H7 (cell line): ENCODE measurements around the gene BRD3. TPM values are rescaled to one million over a fixed set of nuclear protein-coding genes. Genes with fewer than 3 reads are reported as not detected.
A peak's percentile ranks its signal among the peaks of the same experiment; 100 is the strongest.

ENCODE experiments used
- DNase-seq: peaks from one replicate; pipeline ENCODE4 v3.0.0; 2012
- H3K27me3 ChIP-seq: 2 replicates; pipeline ENCODE4 v1.6.0; 2011; ENCODE audit warnings: mild to moderate bottlenecking, low read length; ENCODE audit not compliant: control insufficient read depth, insufficient read depth
- H3K36me3 ChIP-seq: replicated peaks from 2 replicates; pipeline ENCODE4 v1.5.1; 2011; ENCODE audit warnings: low read length; ENCODE audit not compliant: control insufficient read depth, insufficient read depth
- H3K4me3 ChIP-seq: 2 replicates; pipeline ENCODE4 v1.5.1; 2011; ENCODE audit warnings: low read depth, mild to moderate bottlenecking, control low read depth, low read length, moderate library complexity; ENCODE audit not compliant: insufficient read depth
- total RNA-seq: library from RNA; depleted of rRNA; stranded (reverse); fragments of >200 nt; shearing (Covaris generic); gene quantifications from 2 replicates; pipeline ENCODE4 v1.2.3, GENCODE V29; 2014

The BRD3 gene
- total RNA-seq, 1 experiment from 2014 or later = 9.4 TPM

DNA sequence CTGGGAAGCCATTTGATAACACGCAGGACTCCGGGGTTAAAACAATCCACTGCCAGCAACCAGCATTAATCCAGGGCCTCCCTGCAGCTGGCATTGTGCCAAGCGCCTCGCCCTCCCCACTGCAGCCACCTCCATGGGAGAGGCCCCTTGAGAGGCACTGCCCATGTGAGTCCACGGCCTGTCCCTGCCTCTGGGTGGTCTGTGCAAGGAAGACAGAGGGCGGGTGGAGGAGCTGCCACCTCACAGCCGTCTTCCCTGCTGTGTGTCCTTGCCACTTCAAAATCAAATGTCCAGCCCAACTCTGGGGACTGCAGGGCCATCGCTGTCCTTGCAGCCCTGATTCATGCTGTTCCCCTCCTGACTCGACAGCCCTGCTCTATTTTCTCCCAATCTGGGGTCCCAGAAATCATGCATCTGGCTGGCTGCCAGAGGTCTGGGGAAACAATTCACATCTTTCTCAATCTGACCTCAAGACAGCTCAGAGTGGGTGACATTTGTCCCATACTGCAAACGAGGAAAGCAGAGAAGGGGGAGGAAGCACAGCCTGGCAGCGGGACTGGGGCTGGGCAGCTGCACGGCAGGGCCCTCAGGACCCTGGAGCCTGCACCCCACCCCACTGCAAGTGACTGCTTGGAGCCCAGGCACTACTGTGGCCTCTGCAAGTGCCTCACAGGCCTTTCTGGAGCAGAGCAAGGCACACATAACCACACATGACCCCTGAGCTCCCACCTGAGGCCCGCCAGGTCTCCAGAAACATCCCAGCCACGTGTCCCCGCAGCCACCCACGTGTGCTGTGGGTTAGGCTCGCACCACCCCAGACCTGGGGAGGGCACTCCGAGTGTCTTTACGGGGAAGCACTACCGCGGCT is 26.8 kb downstream of the BRD3 start:
- DNase-seq = peak; percentile 38
- Histone ChIP-seq H3K27me3 (no peaks in the 10 kb centered on the region), H3K4me3 (no peak overlapping the region), H3K36me3 (peaks cover 32% of the 10 kb centered on the region)

DNA sequence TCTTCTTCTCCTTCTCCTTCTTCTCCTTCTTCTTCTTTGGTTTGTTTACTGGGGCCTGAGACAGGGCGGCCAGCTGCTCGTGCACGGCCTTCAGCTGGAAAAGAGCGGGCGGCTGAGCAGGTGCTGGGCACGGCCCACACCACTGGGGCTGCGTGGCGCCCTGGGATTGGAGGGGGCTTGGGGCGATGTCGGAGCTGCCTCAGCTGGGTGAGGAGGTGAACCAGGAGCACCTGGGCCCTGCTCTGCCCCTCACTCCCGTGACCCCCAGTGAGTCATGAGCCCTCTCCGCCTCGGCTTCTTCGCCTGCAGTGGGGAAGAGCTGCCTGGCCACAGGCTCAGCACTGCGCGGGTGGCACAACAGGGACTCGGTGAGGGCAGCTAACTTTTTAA is 27.7 kb downstream of the BRD3 start:
- H3K36me3 ChIP-seq = peaks cover 35% of the 10 kb centered on the region
- no peak for DNase-seq

DNA sequence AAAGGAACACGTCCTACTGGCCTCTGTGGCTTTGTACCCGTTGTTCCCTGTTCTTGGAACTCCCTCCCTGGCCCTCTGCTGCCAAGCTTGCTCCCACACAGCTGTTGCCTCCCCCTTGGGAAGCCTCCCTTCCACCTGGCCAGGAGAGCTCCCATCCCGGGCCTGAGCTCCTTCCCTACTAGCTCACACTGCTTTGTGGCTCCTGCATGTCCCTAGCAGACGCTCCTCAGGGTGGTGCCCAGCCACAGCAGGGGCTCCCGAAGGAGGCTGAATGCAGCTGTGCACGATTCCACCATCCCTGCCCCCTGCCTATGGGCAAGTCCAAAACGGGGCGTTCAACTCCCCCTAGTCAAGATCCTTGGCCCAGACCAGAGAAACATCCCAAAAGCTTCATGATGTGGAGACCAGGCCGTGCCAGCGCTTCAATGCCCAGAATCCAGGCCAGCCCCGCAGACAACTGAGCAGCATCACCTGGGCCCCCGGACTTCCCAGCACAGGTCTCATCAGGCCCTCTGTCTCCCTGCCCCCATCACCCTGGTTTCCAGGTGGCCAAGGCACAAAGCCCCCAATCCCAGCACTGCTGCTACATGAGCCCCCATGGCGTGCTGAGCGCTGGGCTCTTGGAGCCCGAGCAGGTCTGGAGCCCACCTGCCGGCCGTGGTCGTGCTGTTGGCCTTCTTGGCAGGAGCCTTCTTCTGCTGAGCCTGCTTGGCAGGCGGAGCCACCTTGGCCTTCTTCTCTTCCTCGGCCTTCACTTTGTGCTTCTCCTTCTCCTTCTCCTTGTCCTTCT is 28.2 kb downstream of the BRD3 start:
- H3K4me3 ChIP-seq = no peak overlapping the region
- no peaks in the 10 kb centered on the region for H3K27me3 ChIP-seq
- H3K36me3 ChIP-seq = peaks cover 37% of the 10 kb centered on the region
- peak; percentile 42 for DNase-seq

More for the DNA sequence above, 27.7 kb downstream of the BRD3 start:
- no peak overlapping the region for H3K4me3 ChIP-seq
- H3K27me3 ChIP-seq = no peaks in the 10 kb centered on the region

DNA sequence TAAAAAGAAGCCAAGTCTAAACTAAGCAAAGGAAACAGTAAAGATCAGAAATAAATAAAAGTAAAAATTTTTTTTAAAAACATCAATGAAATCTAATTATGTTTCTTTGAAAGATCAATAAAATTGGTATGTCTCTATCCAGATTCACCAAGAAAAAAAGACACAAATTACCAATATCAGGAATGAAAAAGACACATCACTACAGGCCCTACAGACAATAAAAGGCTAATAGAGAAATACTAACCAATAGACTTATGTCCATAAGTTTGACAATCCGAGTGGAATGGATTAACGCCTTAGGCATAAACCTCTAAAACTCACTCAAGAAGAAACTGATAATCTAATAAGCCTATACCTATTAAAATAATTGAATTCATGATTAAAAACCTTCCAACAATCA is 30.2 kb downstream of the BRD3 start:
- H3K27me3 ChIP-seq = no peaks in the 10 kb centered on the region
- no peak overlapping the region for H3K4me3 ChIP-seq
- DNase-seq = no peak
- H3K36me3 ChIP-seq = peaks cover 48% of the 10 kb centered on the region

DNA sequence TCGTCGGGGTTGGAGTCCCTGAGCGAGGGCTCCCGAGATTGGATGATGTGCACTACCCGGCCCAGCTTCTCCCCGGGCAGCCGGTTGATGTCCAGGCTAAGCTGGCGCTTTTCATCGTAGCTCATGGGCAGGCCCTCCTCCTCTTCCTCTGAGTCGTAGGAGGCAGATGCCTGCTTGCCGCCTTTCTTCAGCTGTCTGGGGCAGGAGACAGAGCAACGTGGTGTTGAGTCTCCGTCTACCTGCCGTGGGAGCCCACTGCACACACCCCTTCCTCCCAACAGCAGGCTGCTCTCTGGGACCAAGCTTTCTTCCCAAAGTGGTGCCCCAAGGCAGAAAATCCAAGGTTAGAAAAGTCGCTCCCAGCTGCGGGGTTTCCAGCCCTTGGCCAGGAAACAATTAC is 31.7 kb downstream of the BRD3 start:
- DNase-seq = no peak
- Histone ChIP-seq H3K4me3 (no peak overlapping the region), H3K27me3 (no peaks in the 10 kb centered on the region), H3K36me3 (peaks cover 49% of the 10 kb centered on the region)

DNA sequence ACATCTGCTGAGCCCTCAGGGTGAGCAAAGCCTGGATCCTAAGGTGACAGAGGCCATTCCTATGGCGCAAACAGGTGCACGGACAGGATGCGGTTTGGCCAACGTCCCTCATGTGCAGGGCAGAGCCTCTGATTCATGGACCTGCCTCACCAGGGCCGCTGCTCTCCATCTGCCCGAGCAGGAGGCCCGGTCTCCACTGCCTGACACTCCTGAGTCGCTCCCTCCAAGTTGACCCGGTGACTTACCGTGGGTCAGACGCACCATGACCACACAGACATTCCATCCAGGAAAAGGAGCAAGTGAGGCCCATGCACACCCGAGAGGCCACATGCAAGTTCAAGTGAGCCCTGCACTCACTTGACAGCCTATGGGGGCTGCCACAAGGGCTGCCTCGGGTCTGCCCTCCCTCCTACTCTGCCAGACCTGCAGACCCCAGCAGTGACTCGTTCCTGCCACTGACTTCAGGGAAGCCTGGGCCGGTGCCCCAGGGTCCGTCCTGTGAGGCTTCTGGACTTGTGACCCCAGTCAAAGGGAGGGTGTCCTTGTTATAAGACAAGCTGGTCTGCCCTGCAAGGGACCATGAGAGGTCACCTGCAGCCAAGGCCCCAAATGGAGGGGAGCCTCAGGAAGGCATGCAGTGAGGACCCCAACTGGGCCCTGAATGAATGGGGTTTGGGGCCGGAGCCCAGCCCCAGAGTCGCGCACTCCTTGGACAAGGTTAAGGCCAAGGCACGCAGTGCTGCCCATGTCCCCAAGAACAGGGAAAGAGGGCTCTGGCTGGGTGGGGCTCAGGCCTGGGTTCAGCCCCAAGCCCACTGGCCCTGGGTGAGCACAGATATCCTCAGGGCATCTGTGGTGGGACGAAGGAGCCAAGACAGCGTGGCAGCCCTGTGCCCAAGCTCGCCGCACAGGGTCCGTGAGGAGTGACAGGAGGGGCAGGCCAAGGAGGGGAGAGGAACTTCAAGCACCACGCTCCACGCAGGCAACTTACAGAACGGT is 32.5 kb downstream of the BRD3 start:
- Histone ChIP-seq H3K36me3 (peaks cover 48% of the 10 kb centered on the region), H3K4me3 (no peak overlapping the region), H3K27me3 (no peaks in the 10 kb centered on the region)
- DNase-seq = no peak

DNA sequence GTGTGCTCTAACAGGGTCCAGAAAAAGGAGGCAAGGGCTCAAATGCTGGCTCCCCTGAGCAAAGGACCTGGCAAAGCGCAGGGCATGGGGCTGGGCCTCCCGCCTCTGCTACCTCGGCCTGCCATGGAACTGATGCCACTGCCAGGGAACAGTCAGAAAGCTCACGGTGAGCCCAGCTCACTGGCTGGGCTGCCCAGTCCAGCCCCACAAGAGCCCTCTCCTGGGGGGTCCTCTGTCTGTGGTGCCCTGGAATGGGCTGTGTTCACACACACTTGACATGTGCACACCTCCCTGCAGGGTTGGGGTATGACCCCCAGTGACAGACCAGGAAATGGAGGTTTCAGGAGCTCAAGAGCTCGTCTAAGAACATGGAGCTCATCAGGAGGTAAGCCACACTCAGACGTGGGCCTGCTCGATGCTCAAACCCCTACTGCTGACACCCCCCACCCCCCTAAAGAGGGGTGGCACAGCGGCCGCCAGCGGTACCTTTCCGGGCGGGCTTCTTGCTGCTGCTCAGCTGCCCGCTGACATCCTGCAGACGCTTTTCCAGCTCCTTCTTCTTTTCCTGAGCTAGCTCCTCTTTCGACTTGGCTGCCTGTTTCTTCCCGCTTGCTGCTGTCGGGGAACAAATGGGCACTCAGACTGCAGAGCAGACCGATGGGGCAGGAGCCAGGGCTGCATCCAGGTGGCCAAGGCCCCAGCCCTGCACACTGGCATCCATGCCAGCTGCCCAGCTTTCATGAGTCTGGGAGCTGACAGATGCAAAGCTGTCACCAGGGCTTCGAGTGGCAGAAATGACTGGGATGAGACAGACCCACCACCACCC is 33.4 kb downstream of the BRD3 start:
- peaks cover 41% of the 10 kb centered on the region for H3K36me3 ChIP-seq
- DNase-seq = peak; percentile 37
- no peaks in the 10 kb centered on the region for H3K27me3 ChIP-seq
- no peak overlapping the region for H3K4me3 ChIP-seq

DNA sequence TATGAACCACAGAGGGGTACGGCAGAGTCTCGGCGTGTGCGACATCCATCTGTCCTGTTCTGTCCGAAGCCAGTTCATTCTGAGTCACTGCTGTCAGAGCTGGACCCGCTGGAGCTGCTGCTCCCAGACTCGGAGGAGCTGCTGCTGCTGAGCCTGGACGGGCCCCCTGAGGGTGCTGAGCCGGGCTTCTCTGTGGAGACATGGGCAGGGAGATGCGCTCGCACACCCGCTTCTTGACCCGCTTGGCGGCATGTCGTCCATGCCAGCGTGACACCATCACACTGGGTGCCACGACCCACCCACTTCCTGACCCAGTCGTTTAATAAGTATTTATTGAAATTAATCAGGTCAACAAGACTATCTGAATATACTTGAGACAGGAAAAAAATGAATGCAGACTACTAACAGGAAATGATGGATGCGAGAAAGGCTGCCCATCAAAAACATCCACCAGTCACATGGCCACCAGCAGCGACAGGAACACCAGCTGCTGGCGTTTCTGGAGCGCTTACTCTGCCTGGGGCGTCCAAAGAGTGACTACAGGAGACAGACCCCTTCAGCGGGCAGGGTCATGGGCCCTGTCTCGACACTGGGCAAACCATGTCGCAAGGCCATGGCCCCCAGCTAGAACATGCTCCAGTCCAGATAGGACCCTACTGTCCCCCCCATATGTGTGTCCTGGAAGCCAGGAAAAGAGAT is 34.2 kb downstream of the BRD3 start:
- no peaks in the 10 kb centered on the region for H3K27me3 ChIP-seq
- DNase-seq = peak; percentile 29
- peaks cover 36% of the 10 kb centered on the region for H3K36me3 ChIP-seq
- H3K4me3 ChIP-seq = no peak overlapping the region

- Histone ChIP-seq H3K36me3 (peaks cover 36% of the 10 kb centered on the region), H3K27me3 (no peaks in the 10 kb centered on the region), H3K4me3 (no peak overlapping the region)
- no peak for DNase-seq
Observed at GRCh38 chr9:134032456-134033222, 35.2 kb downstream of the BRD3 start.

DNA sequence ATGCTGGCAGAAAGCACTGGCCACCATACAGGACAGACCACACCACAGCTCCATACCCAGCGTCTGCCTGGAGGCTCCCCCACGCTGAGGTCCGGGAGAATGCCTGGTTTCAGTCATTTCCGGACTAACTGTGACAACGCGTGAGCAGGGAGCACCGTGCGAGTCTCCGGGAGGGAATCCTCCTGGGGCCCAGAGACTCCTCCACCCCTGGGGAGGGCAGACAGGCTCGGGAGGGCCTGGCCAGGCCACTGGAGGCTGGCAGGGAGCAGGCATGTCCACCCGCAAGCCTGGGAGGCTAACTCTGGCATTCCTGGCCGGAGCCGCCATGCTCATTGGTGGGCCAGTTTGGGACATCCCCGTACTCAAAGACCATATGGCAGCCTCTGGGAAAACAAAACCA is 36.0 kb downstream of the BRD3 start:
- H3K4me3 ChIP-seq = no peak overlapping the region
- DNase-seq = no peak
- no peaks in the 10 kb centered on the region for H3K27me3 ChIP-seq
- peaks cover 36% of the 10 kb centered on the region for H3K36me3 ChIP-seq

DNA sequence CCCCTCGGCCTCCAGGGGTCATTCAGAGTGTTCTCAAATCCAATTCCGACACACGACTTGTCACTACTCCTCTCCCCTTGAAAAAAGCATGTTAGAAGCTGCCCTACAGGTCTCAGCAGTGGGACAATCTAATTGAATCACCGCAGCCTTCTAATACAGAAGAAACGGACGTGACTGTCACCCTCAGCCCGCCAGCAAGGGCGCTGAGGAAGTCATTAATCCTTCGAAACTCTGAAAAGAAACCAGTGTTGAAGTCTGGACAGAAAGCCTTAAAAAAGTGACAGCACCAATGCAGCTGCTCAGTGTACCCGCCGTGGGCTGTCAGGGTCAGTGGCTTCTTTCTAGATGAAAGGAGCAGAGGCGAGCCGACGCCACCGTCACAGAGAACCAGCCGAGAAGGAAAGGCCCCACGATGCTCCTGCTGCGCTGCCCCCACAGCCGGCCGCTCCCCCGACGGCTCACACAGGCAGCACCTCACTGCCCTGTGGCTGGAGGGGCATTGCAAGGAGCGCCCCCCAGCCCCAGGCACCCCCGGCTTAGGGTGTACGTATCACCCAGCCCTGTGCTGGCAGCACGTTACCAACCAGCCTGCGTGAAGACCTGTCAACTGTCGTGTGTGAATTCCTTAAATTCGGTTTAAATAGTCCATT is 36.9 kb downstream of the BRD3 start:
- no peak for DNase-seq
- Histone ChIP-seq H3K27me3 (no peaks in the 10 kb centered on the region), H3K36me3 (peaks cover 32% of the 10 kb centered on the region), H3K4me3 (no peak overlapping the region)
